Kidney epithelial cell (primary cell): ENCODE results near the gene FMN2. TPM values are rescaled to one million over a fixed set of nuclear protein-coding genes. Genes with fewer than 3 reads are reported as not detected.

Source experiments
- DNase-seq: peaks from one replicate; pipeline ENCODE4 v3.0.0-alpha.2; 2010; ENCODE audit warnings: low read depth
- H3K27me3 ChIP-seq: 2 replicates; pipeline ENCODE4 v1.6.0; 2011; ENCODE audit warnings: low read length; ENCODE audit not compliant: control insufficient read depth, insufficient read depth
- H3K36me3 ChIP-seq: 2 replicates; pipeline ENCODE4 v1.5.1; 2011; ENCODE audit warnings: low read length; ENCODE audit not compliant: control insufficient read depth, insufficient read depth
- H3K4me3 ChIP-seq: 2 replicates; pipeline ENCODE4 v1.5.1; 2011; ENCODE audit warnings: low read depth, mild to moderate bottlenecking, control low read depth, low read length
- CTCF ChIP-seq: IDR thresholded peaks from 2 replicates; pipeline ENCODE4 v1.5.1; 2011; ENCODE audit warnings: mild to moderate bottlenecking, moderate library complexity, low read length, control low read depth, inconsistent platforms; ENCODE audit not compliant: insufficient read depth, poor library complexity, severe bottlenecking
- total RNA-seq: library from RNA; depleted of rRNA; stranded (reverse); fragments of >200 nt; gene quantifications from 2 replicates; pipeline ENCODE4 v1.2.3, GENCODE V29; 2015

Gene FMN2
- total RNA-seq, 1 donor from 2014 or later: 0.33 TPM

DNA sequence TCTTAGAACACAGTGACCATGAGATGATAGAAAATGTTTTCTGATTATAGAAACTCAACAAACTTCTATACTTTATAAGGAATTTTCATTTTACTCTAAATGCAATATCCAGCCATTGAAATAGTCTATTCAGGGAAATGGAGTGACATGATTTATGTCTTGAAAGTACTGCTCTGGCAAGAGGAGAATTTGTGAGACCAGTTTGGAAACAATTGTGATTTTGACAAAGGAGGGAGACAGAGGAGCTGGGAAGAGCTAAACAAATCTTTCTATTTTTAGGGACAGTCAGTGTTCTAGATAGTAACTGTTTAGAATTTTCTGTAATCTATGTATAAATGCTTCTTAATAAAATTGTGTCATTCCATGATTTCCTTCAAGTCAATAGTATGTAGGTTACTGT is 252.3 kb downstream of the FMN2 start:
- no peaks in the 10 kb centered on the region for H3K36me3 ChIP-seq
- DNase-seq: no peak
- no peak for TF ChIP-seq CTCF
- no peaks in the 10 kb centered on the region for H3K27me3 ChIP-seq
- no peak overlapping the region for H3K4me3 ChIP-seq

DNA sequence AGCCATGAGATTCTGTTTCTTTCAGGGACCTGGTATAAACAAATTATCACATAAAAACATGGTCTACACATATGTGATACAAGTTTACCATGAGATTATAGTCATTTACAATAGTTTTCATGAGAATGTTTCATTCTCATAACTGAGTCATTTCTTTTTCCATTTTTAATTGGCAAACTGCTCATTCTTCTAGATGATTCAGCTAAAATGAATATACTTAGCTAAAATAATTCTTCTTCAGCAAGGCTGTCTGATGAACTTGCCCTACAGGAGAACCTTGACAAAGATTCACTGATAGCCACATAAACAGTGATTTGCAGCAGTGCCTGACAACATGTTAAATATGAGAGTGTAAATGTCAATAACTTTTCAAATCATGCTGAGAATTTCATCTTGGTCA is 253.2 kb downstream of the FMN2 start:
- no peak for DNase-seq
- H3K4me3 ChIP-seq: no peak overlapping the region
- H3K36me3 ChIP-seq: no peaks in the 10 kb centered on the region
- H3K27me3 ChIP-seq: no peaks in the 10 kb centered on the region
- no peak for TF ChIP-seq CTCF

- Histone ChIP-seq H3K36me3 (no peaks in the 10 kb centered on the region), H3K27me3 (no peaks in the 10 kb centered on the region), H3K4me3 (no peak overlapping the region)
- TF ChIP-seq CTCF: no peak
- DNase-seq: no peak
Observed at GRCh38 chr1:240349695-240350094, 258.0 kb downstream of the FMN2 start.

GRCh38 chr1:240350910-240351331 is 259.2 kb downstream of the FMN2 start:
- Histone ChIP-seq H3K27me3 (no peaks in the 10 kb centered on the region), H3K36me3 (no peaks in the 10 kb centered on the region), H3K4me3 (no peak overlapping the region)
- DNase-seq: no peak
- TF ChIP-seq CTCF: no peak

GRCh38 chr1:240351690-240352089 is 260.0 kb downstream of the FMN2 start:
- H3K36me3 ChIP-seq: no peaks in the 10 kb centered on the region
- DNase-seq: no peak
- H3K27me3 ChIP-seq: no peaks in the 10 kb centered on the region
- no peak overlapping the region for H3K4me3 ChIP-seq
- no peak for TF ChIP-seq CTCF

DNA sequence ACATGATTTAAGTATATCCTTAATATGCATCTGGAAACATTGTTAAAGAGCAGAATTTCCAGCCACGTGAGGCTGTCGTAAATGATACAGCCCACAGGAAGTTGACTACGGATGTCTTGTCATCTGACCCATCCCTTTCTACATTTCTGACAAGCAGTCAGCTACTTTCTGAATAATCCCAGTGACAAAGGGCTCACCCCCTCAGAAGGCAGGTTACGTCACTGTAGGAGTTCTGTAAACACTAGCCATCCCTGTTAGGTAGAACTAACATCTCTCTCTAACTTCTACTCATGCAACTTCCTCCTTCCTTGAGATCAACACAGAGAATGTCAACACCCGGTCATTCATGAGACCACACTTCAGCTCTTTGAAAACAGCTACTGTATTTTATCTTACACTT is 261.1 kb downstream of the FMN2 start:
- Histone ChIP-seq H3K4me3 (no peak overlapping the region), H3K27me3 (no peaks in the 10 kb centered on the region), H3K36me3 (no peaks in the 10 kb centered on the region)
- no peak for TF ChIP-seq CTCF
- DNase-seq: no peak
